ENCODE results near the gene LRRK2.

DNA sequence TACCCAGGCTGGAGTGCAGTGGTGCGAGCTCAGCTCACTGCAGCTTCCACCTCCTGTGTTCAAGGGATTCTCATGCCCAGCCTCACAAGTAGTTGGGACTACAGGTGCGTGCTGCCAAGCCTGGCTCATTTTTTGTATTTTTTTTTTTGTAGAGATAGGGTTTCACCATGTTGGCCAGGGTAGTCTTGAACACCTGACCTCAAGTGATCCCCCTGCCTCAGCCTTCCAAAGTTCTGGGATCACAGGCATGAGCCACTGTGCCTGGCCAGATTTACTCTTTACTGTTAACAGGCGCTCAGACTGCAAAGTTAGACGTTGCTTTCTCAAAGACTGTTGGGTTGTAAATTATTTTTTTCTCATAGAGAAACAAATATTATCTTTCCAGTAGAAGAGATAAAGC, 46.1 kb upstream of the LRRK2 start:
- TF ChIP-seq OSR1 (CRISPR knock-in tag; IDR thresholded peaks at IDR 0.05) (no peak), BACH2 (CRISPR knock-in tag; IDR thresholded peaks at IDR 0.05; ENCODE audit: borderline replicate concordance) (no peak), RARB (CRISPR knock-in tag; IDR thresholded peaks at IDR 0.05) (no peak), ARNTL (CRISPR knock-in tag; IDR thresholded peaks at IDR 0.05; ENCODE audit: borderline replicate concordance, low read depth) (no peak), ZFP3 (CRISPR knock-in tag; IDR thresholded peaks at IDR 0.05) (no peak)
- TF ChIP-seq, protein P1, sequence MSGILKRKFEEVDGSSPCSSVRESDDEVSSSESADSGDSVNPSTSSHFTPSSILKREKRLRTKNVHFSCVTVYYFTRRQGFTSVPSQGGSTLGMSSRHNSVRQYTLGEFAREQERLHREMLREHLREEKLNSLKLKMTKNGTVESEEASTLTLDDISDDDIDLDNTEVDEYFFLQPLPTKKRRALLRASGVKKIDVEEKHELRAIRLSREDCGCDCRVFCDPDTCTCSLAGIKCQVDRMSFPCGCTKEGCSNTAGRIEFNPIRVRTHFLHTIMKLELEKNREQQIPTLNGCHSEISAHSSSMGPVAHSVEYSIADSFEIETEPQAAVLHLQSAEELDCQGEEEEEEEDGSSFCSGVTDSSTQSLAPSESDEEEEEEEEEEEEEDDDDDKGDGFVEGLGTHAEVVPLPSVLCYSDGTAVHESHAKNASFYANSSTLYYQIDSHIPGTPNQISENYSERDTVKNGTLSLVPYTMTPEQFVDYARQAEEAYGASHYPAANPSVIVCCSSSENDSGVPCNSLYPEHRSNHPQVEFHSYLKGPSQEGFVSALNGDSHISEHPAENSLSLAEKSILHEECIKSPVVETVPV (CRISPR knock-in tag; IDR thresholded peaks at IDR 0.05) = no peak
